OCI-LY1 (cell line): ENCODE results near the gene SOBP.

Experiments
- H2AFZ ChIP-seq: fragments of 200-600 bp; sonication (generic), shearing (Covaris generic); 2 replicates; pipeline ENCODE4 v1.6.0; 2014; ENCODE audit warnings: antibody characterized with exemption, mild to moderate bottlenecking, low read length
- H3F3A ChIP-seq: fragments of 200-600 bp; sonication (generic), shearing (Covaris generic); 2 replicates; pipeline ENCODE4 v1.6.0; 2014; ENCODE audit warnings: mild to moderate bottlenecking, antibody characterized with exemption, low read length, moderate library complexity; ENCODE audit not compliant: insufficient read depth
- H3K27ac ChIP-seq: fragments of 200-600 bp; sonication (generic); 2 replicates; pipeline ENCODE4 v1.5.1; 2014; ENCODE audit warnings: low read length, mixed run types, mild to moderate bottlenecking, low read depth; ENCODE audit not compliant: poor library complexity, severe bottlenecking
- H3K27me3 ChIP-seq: fragments of 200-600 bp; sonication (generic); 2 replicates; pipeline ENCODE4 v1.6.0; 2014; ENCODE audit warnings: antibody characterized with exemption, mild to moderate bottlenecking, low read length, moderate library complexity; ENCODE audit not compliant: insufficient read depth
- H3K36me3 ChIP-seq: fragments of 200-600 bp; sonication (generic); 2 replicates; pipeline ENCODE4 v1.6.1; 2014; ENCODE audit warnings: mild to moderate bottlenecking, antibody characterized with exemption, low read length, moderate library complexity, mixed read lengths; ENCODE audit not compliant: insufficient read depth
- H3K4me1 ChIP-seq: fragments of 200-600 bp; sonication (generic); 2 replicates; pipeline ENCODE4 v1.5.1; 2014; ENCODE audit warnings: mild to moderate bottlenecking, low read length, moderate library complexity; ENCODE audit not compliant: insufficient read depth, severe bottlenecking
- H3K4me2 ChIP-seq: fragments of 200-600 bp; sonication (generic), shearing (Covaris generic); 2 replicates; pipeline ENCODE4 v1.6.1; 2014; ENCODE audit warnings: low read length
- H3K4me3 ChIP-seq: fragments of 200-600 bp; sonication (generic); 2 replicates; pipeline ENCODE4 v1.5.1; 2014; ENCODE audit warnings: low read length, low read depth, mild to moderate bottlenecking, mixed read lengths; ENCODE audit not compliant: poor library complexity, severe bottlenecking
- H3K79me2 ChIP-seq: fragments of 200-600 bp; shearing (Covaris generic); 2 replicates; pipeline ENCODE4 v1.6.1; 2016; ENCODE audit warnings: mixed run types, low read length, mixed read lengths; ENCODE audit not compliant: insufficient read depth
- H3K9ac ChIP-seq: fragments of 200-600 bp; sonication (generic), shearing (Covaris generic); 2 replicates; pipeline ENCODE4 v1.6.1; 2014; ENCODE audit warnings: mild to moderate bottlenecking, low read length, mixed read lengths
- H3K9me2 ChIP-seq: fragments of 200-600 bp; sonication (generic), shearing (Covaris generic); 2 replicates; pipeline ENCODE4 v1.6.1; 2014; ENCODE audit warnings: low read depth, mild to moderate bottlenecking, low read length, mixed read lengths
- H3K9me3 ChIP-seq: fragments of 200-600 bp; shearing (Covaris generic); 2 replicates; pipeline ENCODE4 v1.6.1; 2014; ENCODE audit warnings: low read length, mixed read lengths
- H4K20me1 ChIP-seq: fragments of 200-600 bp; sonication (generic), shearing (Covaris generic); 2 replicates; pipeline ENCODE4 v1.6.0; 2016; ENCODE audit warnings: mild to moderate bottlenecking, low read length; ENCODE audit not compliant: insufficient read depth
- CTCF ChIP-seq: fragments of 200-600 bp; sonication (generic), shearing (Covaris generic); IDR thresholded peaks from 2 replicates; pipeline ENCODE4 v1.5.1; 2017; ENCODE audit warnings: mild to moderate bottlenecking, antibody characterized with exemption, low read length, moderate library complexity, mixed read lengths
- EZH2 ChIP-seq: fragments of 200-600 bp; sonication (generic), shearing (Covaris generic); IDR thresholded peaks from 2 replicates; pipeline ENCODE4 v1.8.0; 2017; ENCODE audit warnings: borderline replicate concordance, mixed run types, mild to moderate bottlenecking, antibody characterized with exemption, low read length, moderate library complexity, mixed read lengths

The SOBP gene

GRCh38 chr6:107479089-107479690 lies 10.7 kb upstream of the SOBP start:
- no peak overlapping the region for H3K4me2 ChIP-seq
- H3K9me2 ChIP-seq = no peaks in the 10 kb centered on the region
- H3K79me2 ChIP-seq = no peaks in the 10 kb centered on the region
- no peak overlapping the region for H3K4me3 ChIP-seq
- H3K36me3 ChIP-seq = no peaks in the 10 kb centered on the region
- no peaks in the 10 kb centered on the region; the same call in 1 of the 2 replicates for H4K20me1 ChIP-seq
- no peaks in the 10 kb centered on the region for H3K27me3 ChIP-seq
- H3K9me3 ChIP-seq = no peaks in the 10 kb centered on the region
- no peak overlapping the region for H3K27ac ChIP-seq
- peaks cover 15% of the 10 kb centered on the region for H3K4me1 ChIP-seq
- no peak overlapping the region for H3K9ac ChIP-seq
- no peaks in the 10 kb centered on the region for H3F3A ChIP-seq
- no peak for TF ChIP-seq EZH2
- TF ChIP-seq CTCF = no peak
- no peak overlapping the region for H2AFZ ChIP-seq

- Histone ChIP-seq H3K79me2 (no peaks in the 10 kb centered on the region), H3K4me2 (no peak overlapping the region), H3K27me3 (no peaks in the 10 kb centered on the region), H3F3A (peaks cover 7% of the 10 kb centered on the region; the same call in 1 of the 2 replicates), H3K4me1 (peaks cover 16% of the 10 kb centered on the region), H4K20me1 (no peaks in the 10 kb centered on the region), H3K27ac (no peak overlapping the region), H3K4me3 (no peak overlapping the region), H2AFZ (no peak overlapping the region), H3K9ac (no peak overlapping the region), H3K36me3 (no peaks in the 10 kb centered on the region), H3K9me2 (no peaks in the 10 kb centered on the region), H3K9me3 (no peaks in the 10 kb centered on the region)
- TF ChIP-seq EZH2 (no peak), CTCF (no peak)
Measured at GRCh38 chr6:107485157-107485556, 4.8 kb upstream of the SOBP start.

GRCh38 chr6:107488174-107488874 lies 1.6 kb upstream of the SOBP start:
- Histone ChIP-seq H3K4me1 (peaks cover 21% of the 10 kb centered on the region), H3K79me2 (peaks cover 30% of the 10 kb centered on the region), H3K4me3 (peak overlapping the region; percentile 99), H3K9me3 (no peaks in the 10 kb centered on the region), H3K9me2 (no peaks in the 10 kb centered on the region), H3K27me3 (no peaks in the 10 kb centered on the region), H3K4me2 (peak overlapping the region; percentile 91), H3K36me3 (peaks cover 13% of the 10 kb centered on the region; the same call in 1 of the 2 replicates), H3K27ac (peak overlapping the region; percentile 42), H3F3A (peaks cover 7% of the 10 kb centered on the region; the same call in 1 of the 2 replicates), H4K20me1 (no peaks in the 10 kb centered on the region), H2AFZ (no peak overlapping the region), H3K9ac (peak overlapping the region; percentile 73; the same call in 1 of the 2 replicates)
- TF ChIP-seq EZH2 (no peak), CTCF (no peak)
